Esophagus muscularis mucosa (tissue), 4 donors: ENCODE results near the gene GRWD1. TPM values are rescaled to one million over a fixed set of nuclear protein-coding genes. Genes with fewer than 3 reads are reported as not detected.

ENCODE experiments used
- DNase-seq: peaks from one replicate; pipeline ENCODE4 v3.0.0-alpha.2; 2017; ENCODE audit errors: extremely low spot score
- H3K27ac ChIP-seq, 4 donors: fragments of 200-600 bp; sonication (generic); replicated peaks in 1 of 4; 1 replicate in 3 of 4; 2 replicates in 1 of 4; pipeline ENCODE4 v1.5.1; 2016 to 2019; ENCODE audit warnings: mild to moderate bottlenecking in 1 of 4
- H3K27me3 ChIP-seq, 4 donors: fragments of 200-600 bp; sonication (generic); one replicate each; pipeline versions ENCODE4 v1.5.1 to v1.6.0; 2016 to 2019
- H3K36me3 ChIP-seq, 4 donors: fragments of 200-600 bp; sonication (generic); one replicate each; pipeline ENCODE4 v1.5.1; 2016 to 2019
- H3K4me1 ChIP-seq, 4 donors: fragments of 200-600 bp; sonication (generic); one replicate each; pipeline ENCODE4 v1.5.1; 2016 to 2019
- H3K4me3 ChIP-seq, 4 donors: fragments of 200-600 bp; sonication (generic); 1 replicate in 2 of 4; 2 replicates in 2 of 4; pipeline ENCODE4 v1.5.1; 2016 to 2019; ENCODE audit warnings: mild to moderate bottlenecking in 4 of 4, moderate library complexity in 1 of 4
- H3K9me3 ChIP-seq, 4 donors: fragments of 200-600 bp; sonication (generic); 1 replicate in 3 of 4; 2 replicates in 1 of 4; pipeline ENCODE4 v1.5.1; 2016 to 2019
- EP300 ChIP-seq: sonication (generic); formaldehyde crosslinking; IDR thresholded peaks from one replicate; pipeline ENCODE4 v1.6.1; 2017; ENCODE audit warnings: antibody characterized with exemption
- POLR2A ChIP-seq: fragments of 450-650 bp; IDR thresholded peaks from one replicate; pipeline ENCODE4 v1.6.1; 2017; ENCODE audit warnings: antibody characterized with exemption, moderate library complexity, mild to moderate bottlenecking, low read depth
- POLR2AphosphoS5 ChIP-seq, 2 donors: sonication (generic); formaldehyde crosslinking; IDR thresholded peaks; one replicate each; pipeline ENCODE4 v1.6.1; 2017; ENCODE audit warnings: antibody characterized with exemption in 2 of 2
- WGBS: methylation state at CpG from one replicate; pipeline ENCODE4 v1.1.5; 2018; 5-methylcytosine and 5-hydroxymethylcytosine counted together
- intact Hi-C: fragments of 100-400 bp; cut with DNase I; formaldehyde crosslinking; loops from one replicate; pipeline ENCODE4 v1.15.1; 2023
- total RNA-seq, 4 donors: library from RNA; depleted of rRNA; stranded (reverse); fragments of >200 nt; gene quantifications; one replicate each; pipeline versions ENCODE4 v1.1.0 to v1.2.1, GENCODE V29; 2016
- TF ChIP-seq, protein P1 (sequence below), 3 experiments: fragments of 200-600 bp in 2 of 3; fragments of 450-650 bp in 1 of 3; sonication (generic) in 2 of 3; IDR thresholded peaks; one replicate each; pipeline ENCODE4 v1.5.1; 2017 to 2019; ENCODE audit warnings: antibody characterized with exemption in 3 of 3, mild to moderate bottlenecking in 2 of 3, moderate library complexity in 1 of 3

Gene GRWD1
- total RNA-seq, 4 donors from 2014 or later, result 19.5 to 42.9 (median 31.7) TPM

DNA sequence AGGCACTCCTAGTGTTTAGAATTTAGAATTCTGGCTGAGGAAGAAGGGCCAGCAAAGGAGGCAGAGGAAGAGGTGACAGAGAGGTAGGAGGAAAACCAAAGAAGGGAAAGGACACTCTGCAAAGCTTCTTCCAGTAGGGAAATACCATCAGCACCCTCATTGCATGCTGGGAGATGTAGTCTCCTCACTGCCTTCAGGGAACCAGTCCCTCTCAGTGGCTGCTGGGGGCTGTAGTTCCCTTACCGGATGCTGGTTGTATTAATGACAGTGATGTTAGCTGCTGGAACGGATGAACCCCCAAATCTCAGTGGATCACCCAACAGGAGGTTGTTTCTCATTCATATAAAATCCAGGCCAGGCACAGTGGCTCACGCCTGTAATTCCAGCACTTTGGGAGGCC, 42.2 kb upstream of the GRWD1 start:
- peaks cover 0 to 10% (median 5%) of the 10 kb centered on the region in 4 donors for H3K4me1 ChIP-seq
- H3K27ac ChIP-seq, result no peak overlapping the region
- intact Hi-C loops, result no loop called here
- H3K4me3 ChIP-seq, result no peak overlapping the region
- WGBS, result 32% methylated on average over 3 of the region's 3 CpGs
- no peaks in the 10 kb centered on the region for H3K36me3 ChIP-seq
- peaks cover 0 to 40% (median 2%) of the 10 kb centered on the region in 4 donors for H3K27me3 ChIP-seq
- no peak for DNase-seq
- TF ChIP-seq POLR2AphosphoS5 (IDR thresholded peaks at IDR 0.05), result peak in 1 of 2 donors; percentile 41
- no peak for TF ChIP-seq EP300
- H3K9me3 ChIP-seq, result peaks cover 0 to 6% (median 2%) of the 10 kb centered on the region in 4 donors

DNA sequence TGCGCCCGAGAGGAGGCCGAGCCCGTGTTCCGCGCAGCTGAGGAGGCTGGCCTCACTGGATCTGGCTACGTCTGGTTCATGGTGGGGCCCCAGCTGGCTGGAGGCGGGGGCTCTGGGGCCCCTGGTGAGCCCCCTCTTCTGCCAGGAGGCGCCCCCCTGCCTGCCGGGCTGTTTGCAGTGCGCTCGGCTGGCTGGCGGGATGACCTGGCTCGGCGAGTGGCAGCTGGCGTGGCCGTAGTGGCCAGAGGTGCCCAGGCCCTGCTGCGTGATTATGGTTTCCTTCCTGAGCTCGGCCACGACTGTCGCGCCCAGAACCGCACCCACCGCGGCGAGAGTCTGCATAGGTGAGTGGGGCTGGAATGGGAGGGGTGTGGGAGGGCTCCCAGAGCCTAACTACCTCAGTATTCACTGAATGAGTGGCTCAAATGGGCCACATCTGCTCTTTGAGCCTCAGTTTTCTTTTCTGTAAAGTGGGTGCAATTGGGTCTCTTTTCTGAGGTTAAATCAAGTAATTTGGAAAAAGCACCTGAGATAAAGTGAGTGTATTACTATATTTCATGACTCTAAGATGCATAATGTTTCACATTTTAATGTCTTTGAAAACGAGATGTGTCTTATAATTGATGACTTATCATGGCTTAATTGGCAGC, 40.6 kb upstream of the GRWD1 start:
- H3K4me1 ChIP-seq, result peaks cover 0 to 3% (median 1%) of the 10 kb centered on the region in 4 donors
- H3K27ac ChIP-seq, result no peak overlapping the region
- WGBS, result 96% methylated on average over 9 of the region's 27 CpGs
- H3K4me3 ChIP-seq, result no peak overlapping the region
- peaks cover 0 to 39% (median 0%) of the 10 kb centered on the region in 4 donors for H3K27me3 ChIP-seq
- H3K36me3 ChIP-seq, result no peaks in the 10 kb centered on the region
- intact Hi-C loops, result no loop called here
- peaks cover 0 to 6% (median 2%) of the 10 kb centered on the region in 4 donors for H3K9me3 ChIP-seq
- DNase-seq, result no peak
- TF ChIP-seq, protein P1, sequence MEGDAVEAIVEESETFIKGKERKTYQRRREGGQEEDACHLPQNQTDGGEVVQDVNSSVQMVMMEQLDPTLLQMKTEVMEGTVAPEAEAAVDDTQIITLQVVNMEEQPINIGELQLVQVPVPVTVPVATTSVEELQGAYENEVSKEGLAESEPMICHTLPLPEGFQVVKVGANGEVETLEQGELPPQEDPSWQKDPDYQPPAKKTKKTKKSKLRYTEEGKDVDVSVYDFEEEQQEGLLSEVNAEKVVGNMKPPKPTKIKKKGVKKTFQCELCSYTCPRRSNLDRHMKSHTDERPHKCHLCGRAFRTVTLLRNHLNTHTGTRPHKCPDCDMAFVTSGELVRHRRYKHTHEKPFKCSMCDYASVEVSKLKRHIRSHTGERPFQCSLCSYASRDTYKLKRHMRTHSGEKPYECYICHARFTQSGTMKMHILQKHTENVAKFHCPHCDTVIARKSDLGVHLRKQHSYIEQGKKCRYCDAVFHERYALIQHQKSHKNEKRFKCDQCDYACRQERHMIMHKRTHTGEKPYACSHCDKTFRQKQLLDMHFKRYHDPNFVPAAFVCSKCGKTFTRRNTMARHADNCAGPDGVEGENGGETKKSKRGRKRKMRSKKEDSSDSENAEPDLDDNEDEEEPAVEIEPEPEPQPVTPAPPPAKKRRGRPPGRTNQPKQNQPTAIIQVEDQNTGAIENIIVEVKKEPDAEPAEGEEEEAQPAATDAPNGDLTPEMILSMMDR (IDR thresholded peaks at IDR 0.05), result no peak
- TF ChIP-seq EP300 (no peak), POLR2AphosphoS5 (IDR thresholded peaks at IDR 0.05) (no peak), POLR2A (no peak)

DNA sequence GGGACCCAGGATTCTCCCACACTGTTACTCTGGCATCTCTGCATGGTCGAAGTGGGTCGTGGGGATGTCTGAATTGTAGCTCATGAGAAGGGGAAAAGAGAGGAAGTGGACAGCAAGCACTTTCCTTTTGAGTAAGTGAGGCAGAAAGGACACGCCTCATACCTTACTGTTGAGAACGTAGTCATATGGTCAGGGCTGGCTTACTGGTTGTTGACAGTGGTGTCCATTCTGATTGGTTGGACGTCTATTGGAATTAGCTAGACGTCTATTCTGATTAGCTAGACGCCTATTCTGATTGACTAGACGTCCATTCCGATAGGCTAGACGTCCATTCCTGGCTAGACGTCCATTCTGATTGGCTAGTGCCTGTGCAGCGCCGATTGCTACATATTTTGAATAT, 39.9 kb upstream of the GRWD1 start:
- DNase-seq, result no peak
- intact Hi-C loops, result no loop called here
- 82% methylated on average over 13 of the region's 13 CpGs for WGBS
- no peaks in the 10 kb centered on the region for H3K36me3 ChIP-seq
- TF ChIP-seq, protein P1 (IDR thresholded peaks at IDR 0.05), result no peak
- no peak for TF ChIP-seq EP300
- TF ChIP-seq POLR2A, result no peak
- no peak for TF ChIP-seq POLR2AphosphoS5 (IDR thresholded peaks at IDR 0.05)
- no peaks in the 10 kb centered on the region for H3K4me1 ChIP-seq
- H3K27ac ChIP-seq, result no peak overlapping the region
- peaks cover 0 to 40% (median 0%) of the 10 kb centered on the region in 4 donors for H3K27me3 ChIP-seq
- H3K9me3 ChIP-seq, result peaks cover 0 to 6% (median 2%) of the 10 kb centered on the region in 4 donors
- H3K4me3 ChIP-seq, result no peak overlapping the region

DNA sequence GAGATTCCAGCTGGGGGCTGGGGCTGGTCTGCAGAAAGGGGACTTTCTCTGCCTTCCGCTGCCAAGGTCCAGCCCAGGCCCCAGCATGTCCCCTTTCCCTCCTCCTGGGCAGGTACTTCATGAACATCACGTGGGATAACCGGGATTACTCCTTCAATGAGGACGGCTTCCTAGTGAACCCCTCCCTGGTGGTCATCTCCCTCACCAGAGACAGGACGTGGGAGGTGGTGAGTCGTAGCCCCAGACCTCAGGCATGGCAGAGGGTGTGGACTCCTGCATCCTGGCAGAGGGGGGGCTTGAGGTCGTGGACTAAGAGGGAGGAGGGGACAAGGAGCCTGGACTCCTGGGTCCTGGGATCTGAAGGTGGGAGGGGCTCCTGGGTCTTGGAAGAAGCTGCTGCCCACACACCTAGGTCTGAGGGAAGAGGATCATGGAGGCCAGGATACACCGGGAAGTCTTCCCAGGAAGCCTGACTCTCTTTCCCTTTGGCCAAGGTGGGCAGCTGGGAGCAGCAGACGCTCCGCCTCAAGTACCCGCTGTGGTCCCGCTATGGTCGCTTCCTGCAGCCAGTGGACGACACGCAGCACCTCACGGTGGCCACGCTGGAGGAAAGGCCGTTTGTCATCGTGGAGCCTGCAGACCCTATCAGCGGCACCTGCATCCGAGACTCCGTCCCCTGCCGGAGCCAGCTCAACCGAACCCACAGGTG, 31.8 kb upstream of the GRWD1 start:
- TF ChIP-seq EP300 (no peak), POLR2AphosphoS5 (IDR thresholded peaks at IDR 0.05) (no peak), POLR2A (no peak)
- TF ChIP-seq, protein P1 (IDR thresholded peaks at IDR 0.05), result no peak
- intact Hi-C loops, result no loop called here
- no peak overlapping the region for H3K27ac ChIP-seq
- WGBS, result 52% methylated on average over 19 of the region's 24 CpGs
- no peak overlapping the region for H3K4me3 ChIP-seq
- H3K9me3 ChIP-seq, result no peaks in the 10 kb centered on the region
- peaks cover 0 to 63% (median 30%) of the 10 kb centered on the region in 4 donors for H3K27me3 ChIP-seq
- no peak for DNase-seq
- no peaks in the 10 kb centered on the region for H3K36me3 ChIP-seq
- H3K4me1 ChIP-seq, result peaks cover 4 to 19% (median 16%) of the 10 kb centered on the region in 4 donors

DNA sequence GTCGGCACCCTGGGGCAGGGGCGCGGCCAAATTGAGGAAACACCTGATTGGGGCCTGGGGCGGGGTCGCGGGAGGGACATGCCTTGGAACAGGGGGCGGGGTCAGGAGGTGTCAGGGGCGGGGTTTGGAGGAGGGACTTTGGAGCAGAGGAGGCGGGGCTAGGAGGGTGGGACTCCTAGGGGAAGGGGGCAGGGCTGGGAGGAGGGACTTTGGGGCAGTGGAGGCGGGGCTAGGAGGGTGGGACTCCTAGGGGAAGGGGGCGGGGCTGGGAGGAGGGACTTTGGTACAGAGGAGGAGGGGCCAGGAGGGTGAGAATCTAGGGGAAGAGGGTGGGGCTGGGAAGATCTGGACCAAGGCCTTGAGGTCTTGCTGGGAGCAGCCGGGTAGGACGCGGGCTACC, 30.4 kb upstream of the GRWD1 start:
- no peak overlapping the region for H3K27ac ChIP-seq
- WGBS, result 9% methylated on average over 14 of the region's 14 CpGs
- peak overlapping the region; percentile 25 to 32 (median 26) for H3K4me3 ChIP-seq
- no peak for DNase-seq
- peaks cover 4 to 19% (median 17%) of the 10 kb centered on the region in 4 donors for H3K4me1 ChIP-seq
- H3K9me3 ChIP-seq, result no peaks in the 10 kb centered on the region
- intact Hi-C loops, result no loop called here
- TF ChIP-seq, protein P1 (IDR thresholded peaks at IDR 0.05), result no peak
- TF ChIP-seq POLR2A, result no peak
- no peak for TF ChIP-seq POLR2AphosphoS5 (IDR thresholded peaks at IDR 0.05)
- no peak for TF ChIP-seq EP300
- H3K27me3 ChIP-seq, result peaks cover 0 to 63% (median 30%) of the 10 kb centered on the region in 4 donors
- H3K36me3 ChIP-seq, result no peaks in the 10 kb centered on the region
